ENCODE measurements around the gene NIF3L1. TPM values are rescaled to one million over a fixed set of nuclear protein-coding genes. Genes with fewer than 3 reads are reported as not detected.

Gene NIF3L1
- total and polyA plus RNA-seq, 2 experiments from 2014 or later, result 29.2 to 37.6 TPM

GRCh38 chr2:200913654-200914053 lies 24.5 kb downstream of the NIF3L1 start:
- no peaks in the 10 kb centered on the region for H3K27me3 ChIP-seq
- H3K27ac ChIP-seq, result no peak overlapping the region
- peak in 1 of 2 donors; percentile 25 for DNase-seq (ENCODE audit: low read depth in 1 of 2, low spot score in 1 of 2)
- no peaks in the 10 kb centered on the region for H3K4me1 ChIP-seq (ENCODE audit: low read depth)
- peaks cover 53% of the 10 kb centered on the region for H3K36me3 ChIP-seq
- TF ChIP-seq CTCF (IDR thresholded peaks at IDR 0.05; ENCODE audit: low read depth, low read length), result no peak
- no peaks in the 10 kb centered on the region for H3K9me3 ChIP-seq (ENCODE audit: low read depth)
- H3K4me3 ChIP-seq, result no peak overlapping the region

GRCh38 chr2:200922439-200922838 lies 33.3 kb downstream of the NIF3L1 start:
- TF ChIP-seq CTCF (IDR thresholded peaks at IDR 0.05; ENCODE audit: low read depth, low read length), result no peak
- Histone ChIP-seq H3K4me1 (ENCODE audit: low read depth) (no peaks in the 10 kb centered on the region), H3K9me3 (ENCODE audit: low read depth) (no peaks in the 10 kb centered on the region), H3K27me3 (no peaks in the 10 kb centered on the region), H3K36me3 (peaks cover 61% of the 10 kb centered on the region), H3K4me3 (no peak overlapping the region), H3K27ac (no peak overlapping the region)
- DNase-seq (ENCODE audit: low read depth in 1 of 2, low spot score in 1 of 2), result no peak

- DNase-seq (ENCODE audit: low read depth in 1 of 2, low spot score in 1 of 2), result no peak
- no peak overlapping the region for H3K27ac ChIP-seq
- TF ChIP-seq CTCF (IDR thresholded peaks at IDR 0.05; ENCODE audit: low read depth, low read length), result no peak
- H3K9me3 ChIP-seq (ENCODE audit: low read depth), result no peaks in the 10 kb centered on the region
- no peaks in the 10 kb centered on the region for H3K4me1 ChIP-seq (ENCODE audit: low read depth)
- no peak overlapping the region for H3K4me3 ChIP-seq
- peaks cover 47% of the 10 kb centered on the region for H3K36me3 ChIP-seq
- no peaks in the 10 kb centered on the region for H3K27me3 ChIP-seq
These were observed 40.4 kb downstream of the NIF3L1 start for GRCh38 chr2:200929334-200930249.

- Histone ChIP-seq H3K4me3 (no peak overlapping the region), H3K36me3 (peaks cover 46% of the 10 kb centered on the region), H3K27me3 (no peaks in the 10 kb centered on the region), H3K4me1 (ENCODE audit: low read depth) (no peaks in the 10 kb centered on the region), H3K27ac (no peak overlapping the region), H3K9me3 (ENCODE audit: low read depth) (no peaks in the 10 kb centered on the region)
- peak in 1 of 2 donors; percentile 41 for DNase-seq (ENCODE audit: low read depth in 1 of 2, low spot score in 1 of 2)
- TF ChIP-seq CTCF (IDR thresholded peaks at IDR 0.05; ENCODE audit: low read depth, low read length), result no peak
These were observed 41.9 kb downstream of the NIF3L1 start for GRCh38 chr2:200930947-200931626.

GRCh38 chr2:200939832-200940231 lies 50.7 kb downstream of the NIF3L1 start:
- H3K36me3 ChIP-seq, result peaks cover 68% of the 10 kb centered on the region
- no peaks in the 10 kb centered on the region for H3K4me1 ChIP-seq (ENCODE audit: low read depth)
- no peak overlapping the region for H3K27ac ChIP-seq
- no peaks in the 10 kb centered on the region for H3K27me3 ChIP-seq
- DNase-seq (ENCODE audit: low read depth in 1 of 2, low spot score in 1 of 2), result no peak
- H3K4me3 ChIP-seq, result no peak overlapping the region
- TF ChIP-seq CTCF (IDR thresholded peaks at IDR 0.05; ENCODE audit: low read depth, low read length), result no peak
- H3K9me3 ChIP-seq (ENCODE audit: low read depth), result no peaks in the 10 kb centered on the region

All from cardiac muscle cell (in vitro differentiated cells and primary cell).